ENCODE data around the gene PEPD.

Gene PEPD

GRCh38 chr19:33468361-33469170, 53.0 kb downstream of the PEPD start:
- H3K4me3 ChIP-seq (ENCODE audit: low read depth in 1 of 2, low read length in 1 of 2) = no peak overlapping the region
- H3K27me3 ChIP-seq = no peaks in the 10 kb centered on the region
- H3K36me3 ChIP-seq = no peaks in the 10 kb centered on the region
- no peaks in the 10 kb centered on the region for H3K9me3 ChIP-seq
- no peaks in the 10 kb centered on the region for H3K4me1 ChIP-seq (ENCODE audit: control insufficient read depth in 1 of 2, insufficient read depth in 1 of 2, low read depth in 1 of 2, low read length in 1 of 2)
- TF ChIP-seq CTCF (IDR thresholded peaks at IDR 0.05) = no peak
- H3K27ac ChIP-seq = no peak overlapping the region

GRCh38 chr19:33467851-33468250, 53.7 kb downstream of the PEPD start:
- no peak overlapping the region for H3K27ac ChIP-seq
- no peaks in the 10 kb centered on the region for H3K4me1 ChIP-seq (ENCODE audit: control insufficient read depth in 1 of 2, insufficient read depth in 1 of 2, low read depth in 1 of 2, low read length in 1 of 2)
- no peak overlapping the region for H3K4me3 ChIP-seq (ENCODE audit: low read depth in 1 of 2, low read length in 1 of 2)
- TF ChIP-seq CTCF (IDR thresholded peaks at IDR 0.05) = no peak
- H3K36me3 ChIP-seq = no peaks in the 10 kb centered on the region
- no peaks in the 10 kb centered on the region for H3K9me3 ChIP-seq
- H3K27me3 ChIP-seq = no peaks in the 10 kb centered on the region

- no peaks in the 10 kb centered on the region for H3K9me3 ChIP-seq
- H3K4me1 ChIP-seq (ENCODE audit: control insufficient read depth in 1 of 2, insufficient read depth in 1 of 2, low read depth in 1 of 2, low read length in 1 of 2) = no peaks in the 10 kb centered on the region
- H3K27me3 ChIP-seq = no peaks in the 10 kb centered on the region
- no peak for TF ChIP-seq CTCF (IDR thresholded peaks at IDR 0.05)
- H3K36me3 ChIP-seq = no peaks in the 10 kb centered on the region
- no peak overlapping the region for H3K4me3 ChIP-seq (ENCODE audit: low read depth in 1 of 2, low read length in 1 of 2)
- no peak overlapping the region for H3K27ac ChIP-seq
Observed at GRCh38 chr19:33465834-33466233, 55.8 kb downstream of the PEPD start.

GRCh38 chr19:33465371-33465770, 56.2 kb downstream of the PEPD start:
- Histone ChIP-seq H3K9me3 (no peaks in the 10 kb centered on the region), H3K27ac (no peak overlapping the region), H3K27me3 (no peaks in the 10 kb centered on the region), H3K36me3 (no peaks in the 10 kb centered on the region), H3K4me1 (ENCODE audit: control insufficient read depth in 1 of 2, insufficient read depth in 1 of 2, low read depth in 1 of 2, low read length in 1 of 2) (no peaks in the 10 kb centered on the region), H3K4me3 (ENCODE audit: low read depth in 1 of 2, low read length in 1 of 2) (no peak overlapping the region)
- no peak for TF ChIP-seq CTCF (IDR thresholded peaks at IDR 0.05)

GRCh38 chr19:33464733-33465115, 56.9 kb downstream of the PEPD start:
- no peaks in the 10 kb centered on the region for H3K27me3 ChIP-seq
- no peak for TF ChIP-seq CTCF (IDR thresholded peaks at IDR 0.05)
- H3K4me1 ChIP-seq (ENCODE audit: control insufficient read depth in 1 of 2, insufficient read depth in 1 of 2, low read depth in 1 of 2, low read length in 1 of 2) = no peaks in the 10 kb centered on the region

More at GRCh38 chr19:33464733-33465115, 56.9 kb downstream of the PEPD start:
- Histone ChIP-seq H3K36me3 (no peaks in the 10 kb centered on the region), H3K27ac (no peak overlapping the region), H3K9me3 (no peaks in the 10 kb centered on the region), H3K4me3 (ENCODE audit: low read depth in 1 of 2, low read length in 1 of 2) (no peak overlapping the region)
